ENCODE data around the gene EYA3. TPM values are rescaled to one million over a fixed set of nuclear protein-coding genes. Genes with fewer than 3 reads are reported as not detected.
A peak's percentile ranks its signal among the peaks of the same experiment; 100 is the strongest.

Gene EYA3
- total RNA-seq, 1 experiment from 2014 or later, result 32.7 TPM

GRCh38 chr1:27941671-27942540, 146.5 kb downstream of the EYA3 start:
- no CpG with 5 or more reads among the region's 12 CpGs for WGBS (ENCODE audit: extremely low coverage, insufficient read length, low lambda C conversion rate)
- Histone ChIP-seq H2BK5ac (ENCODE audit: insufficient read length, low read length) (no peak overlapping the region), H3K4me1 (ENCODE audit: insufficient read depth, low read length) (peaks cover 2% of the 10 kb centered on the region; the same call in 1 of the 2 replicates), H3K23ac (ENCODE audit: insufficient read length, low read depth, low read length) (no peak overlapping the region), H4K91ac (ENCODE audit: insufficient read length, low read depth, low read length) (no peak overlapping the region), H3K9me3 (ENCODE audit: control insufficient read depth, low read depth, low read length) (no peaks in the 10 kb centered on the region), H4K8ac (replicated peaks; ENCODE audit: insufficient read length, low read depth, low read length) (no peak overlapping the region), H2BK120ac (ENCODE audit: low read depth, low read length, poor library complexity, severe bottlenecking) (no peak overlapping the region), H3K23me2 (ENCODE audit: insufficient read length, low read depth, low read length, poor library complexity, severe bottlenecking) (peaks cover 3% of the 10 kb centered on the region), H3K4me2 (ENCODE audit: insufficient read depth, insufficient read length, low read length) (no peak overlapping the region), H2BK15ac (ENCODE audit: low read depth, low read length) (no peak overlapping the region), H2BK20ac (ENCODE audit: low read depth, low read length, poor library complexity, severe bottlenecking) (no peak overlapping the region), H3K56ac (ENCODE audit: insufficient read length, low read depth, low read length) (no peak overlapping the region), H3K79me2 (ENCODE audit: insufficient read depth, low read length) (no peaks in the 10 kb centered on the region), H4K20me1 (ENCODE audit: control insufficient read depth, insufficient read depth, insufficient read length) (no peaks in the 10 kb centered on the region), H3K27me3 (ENCODE audit: insufficient read depth, low read length) (no peaks in the 10 kb centered on the region), H3T11ph (ENCODE audit: low read length) (no peak overlapping the region), H3K4ac (ENCODE audit: low read depth, low read length) (no peak overlapping the region), H2AFZ (ENCODE audit: low read length) (no peak overlapping the region), H3K79me1 (ENCODE audit: insufficient read depth, low read depth, low read length, poor library complexity, severe bottlenecking) (peaks cover 4% of the 10 kb centered on the region), H3K18ac (ENCODE audit: insufficient read length, low read depth, low read length) (no peak overlapping the region), H3K27ac (ENCODE audit: insufficient read length, low read depth, low read length) (no peak overlapping the region), H3K9ac (ENCODE audit: extremely low read depth, insufficient read length, low read length) (no peak overlapping the region), H2BK12ac (ENCODE audit: insufficient read length, low read depth, low read length) (no peak overlapping the region), H3K14ac (ENCODE audit: insufficient read depth, low read length) (no peak overlapping the region), H2AK5ac (ENCODE audit: insufficient read length, low read length) (no peak overlapping the region), H4K5ac (ENCODE audit: insufficient read length, low read depth, low read length) (no peak overlapping the region)
- Mint-ChIP-seq H3K27ac (peak overlapping the region in 1 of 3 experiments; percentile 83; a peak in 2 of 7 replicates), H3K27me3 (ENCODE audit: low read depth) (no peaks in the 10 kb centered on the region), H3K9me3 (no peaks in the 10 kb centered on the region), H3K4me1 (peaks cover 33% of the 10 kb centered on the region in 2 experiments), H3K36me3 (ENCODE audit: insufficient read depth in 1 of 3, low read depth in 3 of 3) (peaks cover 10 to 48% (median 48%) of the 10 kb centered on the region in 3 experiments; a peak in 6 of 7 replicates), H3K4me3 (no peak overlapping the region; a peak in 1 of 5 replicates)
- DNase-seq, result no peak
- no peak for TF ChIP-seq CTCF (conservative IDR thresholded peaks at IDR 0.05)

All from H9 (cell line).